Large intestine (tissue), 3 donors: ENCODE data around the gene ZNF532. TPM values are rescaled to one million over a fixed set of nuclear protein-coding genes. Genes with fewer than 3 reads are reported as not detected.

Source experiments
- DNase-seq, 2 donors: peaks; one replicate each; pipeline versions ENCODE4 v3.0.0 to v3.0.0-alpha.2; 2013
- H3K27ac ChIP-seq: one replicate; pipeline ENCODE4 v1.5.1; 2013; ENCODE audit warnings: low read length
- H3K27me3 ChIP-seq: 2 replicates; pipeline ENCODE4 v1.6.1; 2013; ENCODE audit warnings: low read length; ENCODE audit not compliant: control insufficient read depth, insufficient read depth
- H3K36me3 ChIP-seq: 2 replicates; pipeline ENCODE4 v1.6.1; 2013; ENCODE audit warnings: low read length; ENCODE audit not compliant: control insufficient read depth, insufficient read depth
- H3K4me1 ChIP-seq: one replicate; pipeline ENCODE4 v1.6.1; 2013; ENCODE audit warnings: low read length; ENCODE audit not compliant: control insufficient read depth, insufficient read depth
- H3K4me3 ChIP-seq: one replicate; pipeline ENCODE4 v1.5.1; 2013; ENCODE audit warnings: low read length
- H3K9me3 ChIP-seq: one replicate; pipeline ENCODE4 v1.6.1; 2013; ENCODE audit warnings: mild to moderate bottlenecking, low read depth, low read length, moderate library complexity; ENCODE audit not compliant: control insufficient read depth
- WGBS: methylation state at CpG from one replicate; pipeline ENCODE4 v1.1.5; 2013; ENCODE audit warnings: low lambda C conversion rate; ENCODE audit not compliant: insufficient coverage; 5-methylcytosine and 5-hydroxymethylcytosine counted together
- polyA plus RNA-seq: library from polyadenylated mRNA; unstranded; fragments of 120-200 nt; gene quantifications from one replicate; pipeline ENCODE4 v1.2.1, GENCODE V29; 2013

ZNF532 gene
- polyA plus RNA-seq, 1 donor: 36.6 TPM

DNA sequence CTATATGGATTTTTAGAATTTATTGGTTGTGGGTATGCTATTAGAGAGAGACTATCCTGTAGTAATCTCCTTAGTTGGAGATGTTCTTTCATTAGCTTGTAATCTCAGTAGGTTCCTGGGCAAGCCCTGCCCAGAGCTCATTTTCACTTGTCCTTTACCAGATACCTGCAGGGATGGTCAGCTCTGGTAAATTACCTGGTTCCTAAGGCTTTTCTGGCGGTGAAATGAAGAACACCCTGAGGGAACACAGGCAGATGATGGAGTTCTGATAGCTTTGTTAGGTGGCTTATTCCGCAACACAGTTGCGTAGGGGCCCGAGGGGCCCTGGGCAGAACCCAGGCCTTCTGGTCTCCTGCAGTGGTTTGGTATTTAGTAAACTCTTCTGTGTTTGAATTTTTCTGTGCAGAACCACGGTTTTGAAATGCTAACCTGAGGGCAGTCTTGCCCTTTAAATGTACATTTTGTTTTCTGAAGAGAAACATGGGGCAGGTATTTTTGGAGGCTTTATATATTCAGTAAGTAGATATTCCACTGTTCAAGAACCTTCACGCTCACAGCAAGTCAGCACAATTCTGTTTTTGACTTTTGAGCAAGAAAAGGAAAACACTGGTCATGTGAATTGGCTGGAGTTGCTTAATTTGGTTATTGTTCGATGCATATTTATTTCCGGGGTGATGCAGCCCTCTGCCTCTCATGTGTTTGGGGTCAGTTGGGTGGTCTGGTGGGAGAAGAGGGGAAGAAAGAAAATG lies 22.4 kb downstream of the ZNF532 start:
- 86% methylated on average over 1 of the region's 8 CpGs for WGBS
- H3K36me3 ChIP-seq: peaks cover 21% of the 10 kb centered on the region
- DNase-seq: no peak
- no peak overlapping the region for H3K4me3 ChIP-seq
- H3K4me1 ChIP-seq: peaks cover 2% of the 10 kb centered on the region
- H3K9me3 ChIP-seq: no peaks in the 10 kb centered on the region
- no peak overlapping the region for H3K27ac ChIP-seq
- H3K27me3 ChIP-seq: no peaks in the 10 kb centered on the region

DNA sequence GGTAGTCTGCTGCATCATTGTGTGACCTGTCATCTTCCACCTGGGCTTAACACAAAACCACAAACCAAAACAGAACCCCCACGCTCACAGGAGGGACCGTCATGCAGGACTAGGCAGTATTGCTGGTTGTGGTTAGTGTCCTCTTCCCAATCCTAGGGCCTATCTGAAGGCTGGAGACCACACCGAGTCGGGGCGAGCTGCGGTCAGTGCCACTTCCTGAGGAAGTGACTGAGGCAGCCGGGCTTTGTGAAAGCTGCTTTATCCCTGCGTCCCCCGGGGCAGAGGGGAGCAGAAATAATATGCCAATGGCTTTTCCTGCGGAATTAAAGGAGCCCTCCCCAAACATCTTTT lies 22.9 kb downstream of the ZNF532 start:
- H3K27ac ChIP-seq: no peak overlapping the region
- H3K4me1 ChIP-seq: peaks cover 2% of the 10 kb centered on the region
- H3K9me3 ChIP-seq: no peaks in the 10 kb centered on the region
- H3K4me3 ChIP-seq: no peak overlapping the region
- WGBS: 100% methylated on average over 1 of the region's 10 CpGs
- peaks cover 21% of the 10 kb centered on the region for H3K36me3 ChIP-seq
- DNase-seq: no peak
- no peaks in the 10 kb centered on the region for H3K27me3 ChIP-seq

DNA sequence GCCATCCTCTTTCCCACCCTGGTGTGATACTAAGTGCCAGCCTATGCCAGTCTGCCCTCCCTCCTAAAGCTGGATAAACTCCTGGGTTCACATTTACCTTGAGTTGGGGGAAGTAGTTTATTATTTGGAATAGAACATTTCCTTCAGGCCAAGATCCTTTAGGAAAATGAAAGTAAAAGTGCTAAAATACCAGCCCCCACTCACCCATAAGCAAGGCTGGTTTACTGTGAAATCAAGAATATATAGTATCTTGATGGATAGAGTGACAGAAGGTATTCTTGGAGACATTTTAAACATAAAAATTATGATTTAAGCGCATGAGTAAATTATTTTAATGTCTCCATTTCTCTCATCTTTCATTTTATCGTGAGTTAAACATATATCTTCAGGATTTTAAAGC lies 27.1 kb downstream of the ZNF532 start:
- Histone ChIP-seq H3K36me3 (peaks cover 11% of the 10 kb centered on the region), H3K9me3 (no peaks in the 10 kb centered on the region), H3K27ac (no peak overlapping the region), H3K27me3 (no peaks in the 10 kb centered on the region), H3K4me3 (no peak overlapping the region), H3K4me1 (peaks cover 2% of the 10 kb centered on the region)
- peak in 1 of 2 donors; percentile 14 for DNase-seq
- WGBS: 100% methylated on average over 2 of the region's 2 CpGs

DNA sequence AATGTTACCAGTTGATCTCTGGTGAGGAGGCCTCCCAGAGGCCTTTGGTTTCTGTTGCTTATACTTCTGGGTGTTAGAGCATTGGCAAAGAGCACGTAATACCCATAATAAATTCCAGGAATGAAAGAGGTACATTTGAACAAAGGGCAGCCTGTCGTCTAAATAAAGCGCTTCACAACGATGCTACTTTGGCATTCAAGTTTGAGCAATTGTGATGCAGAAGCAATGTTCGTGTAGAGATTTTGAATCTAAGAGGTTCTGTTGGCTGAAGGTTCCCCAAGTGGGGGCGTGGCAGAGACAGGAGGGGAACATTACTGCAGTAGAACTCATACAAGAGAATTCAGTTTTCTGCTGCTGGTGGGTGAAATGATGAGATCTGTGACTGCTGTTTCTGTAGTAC lies 27.8 kb downstream of the ZNF532 start:
- H3K27ac ChIP-seq: no peak overlapping the region

DNA sequence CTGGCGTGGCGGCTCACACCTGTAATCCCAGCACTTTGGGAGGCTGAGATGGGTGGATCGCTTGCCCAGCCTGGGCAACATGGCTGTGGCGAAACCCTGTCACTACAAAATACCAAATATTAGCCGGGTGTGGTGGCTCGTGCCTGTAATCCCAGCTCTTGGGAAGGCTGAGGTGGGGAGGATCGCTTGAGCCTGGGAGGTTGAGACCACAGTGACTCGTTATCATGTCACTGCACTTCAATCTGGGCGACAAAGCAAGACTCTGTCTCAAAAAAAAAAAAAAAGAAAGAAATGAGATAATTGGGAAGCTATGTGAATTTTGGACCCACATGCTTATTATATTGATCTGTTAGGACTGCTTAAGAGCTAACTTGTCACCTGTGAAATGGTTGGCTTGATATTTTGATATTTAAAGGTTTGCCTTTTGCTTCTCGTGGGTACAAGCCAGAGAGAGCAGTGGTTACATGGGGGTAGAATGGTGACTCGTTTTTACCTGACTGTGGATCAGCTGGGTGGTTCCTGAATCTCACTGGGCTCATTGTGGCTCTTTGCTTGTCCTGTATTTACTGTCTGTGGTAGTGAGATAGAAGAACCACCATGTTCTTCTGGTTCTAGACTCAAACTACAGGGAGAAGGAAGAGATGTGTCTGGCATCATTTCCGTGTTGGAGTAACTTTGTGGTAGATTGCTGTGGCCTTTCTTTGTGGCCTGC lies 28.9 kb downstream of the ZNF532 start:
- Histone ChIP-seq H3K27me3 (no peaks in the 10 kb centered on the region), H3K27ac (no peak overlapping the region), H3K36me3 (peaks cover 6% of the 10 kb centered on the region), H3K4me3 (no peak overlapping the region), H3K9me3 (no peaks in the 10 kb centered on the region), H3K4me1 (peaks cover 2% of the 10 kb centered on the region)
- no peak for DNase-seq
- WGBS: 100% methylated on average over 2 of the region's 12 CpGs

More for the DNA sequence above, 27.8 kb downstream of the ZNF532 start:
- Histone ChIP-seq H3K36me3 (peaks cover 6% of the 10 kb centered on the region), H3K4me3 (no peak overlapping the region), H3K4me1 (peaks cover 2% of the 10 kb centered on the region), H3K27me3 (no peaks in the 10 kb centered on the region), H3K9me3 (no peaks in the 10 kb centered on the region)
- 100% methylated on average over 1 of the region's 6 CpGs for WGBS
- no peak for DNase-seq

DNA sequence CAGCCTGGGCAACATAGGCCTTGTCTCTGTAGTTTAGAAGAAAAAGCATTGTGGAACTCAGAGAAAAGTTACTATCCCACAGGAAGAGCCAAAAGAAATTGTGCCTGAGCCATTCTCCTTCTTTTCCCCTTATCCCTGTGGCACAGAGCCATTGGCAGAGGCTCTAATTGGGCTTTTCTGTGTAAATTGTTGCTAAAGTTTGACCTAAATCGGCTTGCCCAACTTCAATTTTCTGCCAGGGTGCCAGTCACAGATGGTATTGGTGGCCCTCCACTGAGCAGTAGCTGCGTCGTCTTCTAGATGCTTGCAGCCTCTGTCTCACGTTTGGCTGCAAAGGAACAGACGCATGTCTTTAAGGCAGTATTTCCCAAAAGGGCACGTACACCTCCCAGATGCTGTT lies 30.3 kb downstream of the ZNF532 start:
- Histone ChIP-seq H3K4me1 (peaks cover 2% of the 10 kb centered on the region), H3K27ac (no peak overlapping the region), H3K36me3 (peaks cover 8% of the 10 kb centered on the region), H3K9me3 (no peaks in the 10 kb centered on the region), H3K27me3 (no peaks in the 10 kb centered on the region), H3K4me3 (no peak overlapping the region)
- no peak for DNase-seq
- WGBS: 40% methylated on average over 1 of the region's 6 CpGs

DNA sequence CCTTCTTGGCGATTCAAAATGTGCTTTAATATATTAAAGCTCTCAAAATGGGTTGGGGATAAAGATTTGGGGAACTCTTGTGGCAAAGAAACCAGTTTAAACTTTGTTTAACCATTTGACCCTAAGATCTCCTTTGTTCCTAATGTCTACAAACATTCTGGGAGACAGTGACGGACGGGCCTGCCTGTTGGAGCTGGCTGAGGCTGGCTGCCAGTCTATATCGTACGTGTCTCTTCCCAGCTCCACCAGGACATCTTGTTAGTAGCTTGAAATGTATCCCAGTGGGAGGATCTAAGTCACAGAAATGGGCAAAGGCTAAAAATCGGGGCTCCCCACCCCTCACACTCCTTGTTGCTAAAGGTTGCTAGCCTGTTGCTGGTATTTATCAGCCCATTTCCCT lies 30.7 kb downstream of the ZNF532 start:
- H3K4me3 ChIP-seq: no peak overlapping the region
- peaks cover 11% of the 10 kb centered on the region for H3K36me3 ChIP-seq
- H3K4me1 ChIP-seq: peaks cover 2% of the 10 kb centered on the region
- WGBS: no CpG with 5 or more reads among the region's 6 CpGs
- DNase-seq: no peak
- no peak overlapping the region for H3K27ac ChIP-seq
- no peaks in the 10 kb centered on the region for H3K27me3 ChIP-seq
- H3K9me3 ChIP-seq: no peaks in the 10 kb centered on the region

DNA sequence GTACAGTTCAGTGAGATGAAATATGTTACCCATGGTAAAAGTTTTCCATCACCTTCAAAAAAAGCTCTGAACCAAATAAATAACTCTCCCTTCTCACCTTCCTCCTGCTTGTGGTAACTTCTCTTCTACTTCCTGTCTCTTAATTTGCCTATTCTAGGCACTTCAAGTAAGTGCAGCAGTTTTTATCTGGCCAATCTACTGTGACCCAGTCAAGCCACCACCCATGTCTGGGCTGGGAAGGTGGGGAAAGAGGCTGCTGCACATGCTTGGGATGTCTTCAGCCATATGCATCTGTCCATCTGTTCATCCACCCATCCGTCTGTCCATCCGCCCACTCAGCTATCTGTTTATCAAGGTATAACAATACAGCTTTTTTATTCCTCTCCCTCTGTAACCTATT lies 31.6 kb downstream of the ZNF532 start:
- peaks cover 11% of the 10 kb centered on the region for H3K36me3 ChIP-seq
- WGBS: no CpG with 5 or more reads among the region's 2 CpGs
- no peaks in the 10 kb centered on the region for H3K9me3 ChIP-seq
- no peak for DNase-seq
- H3K4me1 ChIP-seq: peaks cover 2% of the 10 kb centered on the region
- no peak overlapping the region for H3K27ac ChIP-seq
- H3K27me3 ChIP-seq: no peaks in the 10 kb centered on the region
- no peak overlapping the region for H3K4me3 ChIP-seq

DNA sequence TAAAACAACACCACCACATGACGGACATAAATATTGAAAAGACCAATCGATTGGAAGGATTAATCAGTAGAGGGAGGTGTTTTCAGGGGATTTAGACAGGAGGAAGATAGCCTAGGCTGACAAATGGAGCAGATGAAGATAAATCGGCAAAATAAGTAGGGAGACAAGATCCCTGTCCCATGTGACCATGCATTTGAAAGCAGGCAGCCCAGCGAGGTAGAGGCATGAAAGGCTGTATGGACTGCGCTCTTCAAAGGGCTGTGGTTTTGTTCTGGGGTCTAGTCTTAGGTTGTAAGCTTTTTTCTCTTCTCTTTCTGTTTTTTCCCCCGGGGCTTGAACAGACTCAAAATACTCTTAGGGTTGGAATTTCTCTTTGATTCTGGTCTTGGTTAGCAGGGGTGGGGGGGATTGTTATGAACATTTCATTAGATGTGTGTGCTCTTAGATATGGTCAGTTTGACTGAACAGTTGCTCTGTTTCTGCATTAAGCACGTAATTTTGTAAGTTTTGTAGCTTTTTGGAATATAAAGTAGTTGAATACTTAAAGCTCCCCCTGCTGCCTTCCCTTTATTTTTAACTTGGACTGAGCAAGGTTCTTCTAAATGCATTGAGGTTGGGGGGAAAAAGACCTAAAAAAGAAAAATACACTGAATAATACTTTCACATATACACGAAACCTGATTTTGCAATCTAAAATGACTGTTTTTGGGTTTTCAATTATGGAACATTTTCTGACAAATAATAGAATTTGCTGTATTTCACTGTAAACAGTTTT lies 32.2 kb downstream of the ZNF532 start:
- Histone ChIP-seq H3K36me3 (peaks cover 15% of the 10 kb centered on the region), H3K4me1 (no peaks in the 10 kb centered on the region), H3K27ac (no peak overlapping the region), H3K9me3 (no peaks in the 10 kb centered on the region), H3K4me3 (no peak overlapping the region), H3K27me3 (no peaks in the 10 kb centered on the region)
- DNase-seq: no peak
- 93% methylated on average over 3 of the region's 8 CpGs for WGBS

DNA sequence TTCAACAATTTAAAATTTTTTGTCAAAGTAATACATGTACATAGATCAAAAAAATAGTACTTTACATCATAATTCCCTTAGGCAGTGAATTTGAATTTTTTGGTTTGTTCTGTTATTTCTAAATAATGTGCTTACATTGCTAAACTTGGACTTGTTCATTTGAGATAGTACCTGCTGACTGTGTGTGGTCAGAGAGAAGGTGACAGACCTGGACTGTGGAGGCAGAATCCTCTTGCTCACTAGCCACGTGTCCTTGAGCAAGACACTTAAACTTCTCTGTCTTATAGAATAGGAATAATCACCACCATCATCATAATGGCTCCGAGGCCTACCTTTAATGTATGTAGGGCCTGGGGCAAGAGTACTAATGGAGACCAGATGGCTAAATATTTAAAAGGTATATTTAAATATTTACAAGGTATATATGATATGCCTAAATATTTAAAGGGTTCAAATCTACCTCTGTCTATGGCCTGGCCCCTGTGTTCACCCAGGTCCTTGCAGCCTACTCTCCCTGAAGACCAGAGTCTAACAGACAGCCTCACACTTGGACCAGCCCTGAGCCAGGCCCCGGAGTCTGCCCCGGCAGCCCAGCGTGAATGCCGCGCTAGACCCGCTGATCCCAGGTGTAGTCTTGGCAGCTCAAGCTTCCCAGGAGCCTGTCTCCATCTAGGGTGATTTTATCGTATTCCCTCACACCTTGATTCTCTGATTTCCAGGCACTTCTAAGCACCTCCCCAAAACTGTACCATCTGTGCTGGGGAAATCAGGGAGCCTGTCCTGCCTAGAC lies 33.5 kb downstream of the ZNF532 start:
- peaks cover 18% of the 10 kb centered on the region for H3K36me3 ChIP-seq
- no peak overlapping the region for H3K4me3 ChIP-seq
- no peak overlapping the region for H3K27ac ChIP-seq
- DNase-seq: no peak
- H3K9me3 ChIP-seq: no peaks in the 10 kb centered on the region
- 100% methylated on average over 1 of the region's 9 CpGs for WGBS
- no peaks in the 10 kb centered on the region for H3K27me3 ChIP-seq
- no peaks in the 10 kb centered on the region for H3K4me1 ChIP-seq
